GM18517 (cell line): Measurements from ENCODE around the gene UNC5C.
A peak's percentile ranks its signal among the peaks of the same experiment; 100 is the strongest.

ENCODE experiments used
- ATAC-seq: cut with Tn5 transposase; IDR thresholded peaks from one replicate; pipeline ENCODE4 v1.9.1; 2021; ENCODE audit warnings: mild to moderate bottlenecking, moderate library complexity; ENCODE audit not compliant: unreplicated experiment

UNC5C gene

DNA sequence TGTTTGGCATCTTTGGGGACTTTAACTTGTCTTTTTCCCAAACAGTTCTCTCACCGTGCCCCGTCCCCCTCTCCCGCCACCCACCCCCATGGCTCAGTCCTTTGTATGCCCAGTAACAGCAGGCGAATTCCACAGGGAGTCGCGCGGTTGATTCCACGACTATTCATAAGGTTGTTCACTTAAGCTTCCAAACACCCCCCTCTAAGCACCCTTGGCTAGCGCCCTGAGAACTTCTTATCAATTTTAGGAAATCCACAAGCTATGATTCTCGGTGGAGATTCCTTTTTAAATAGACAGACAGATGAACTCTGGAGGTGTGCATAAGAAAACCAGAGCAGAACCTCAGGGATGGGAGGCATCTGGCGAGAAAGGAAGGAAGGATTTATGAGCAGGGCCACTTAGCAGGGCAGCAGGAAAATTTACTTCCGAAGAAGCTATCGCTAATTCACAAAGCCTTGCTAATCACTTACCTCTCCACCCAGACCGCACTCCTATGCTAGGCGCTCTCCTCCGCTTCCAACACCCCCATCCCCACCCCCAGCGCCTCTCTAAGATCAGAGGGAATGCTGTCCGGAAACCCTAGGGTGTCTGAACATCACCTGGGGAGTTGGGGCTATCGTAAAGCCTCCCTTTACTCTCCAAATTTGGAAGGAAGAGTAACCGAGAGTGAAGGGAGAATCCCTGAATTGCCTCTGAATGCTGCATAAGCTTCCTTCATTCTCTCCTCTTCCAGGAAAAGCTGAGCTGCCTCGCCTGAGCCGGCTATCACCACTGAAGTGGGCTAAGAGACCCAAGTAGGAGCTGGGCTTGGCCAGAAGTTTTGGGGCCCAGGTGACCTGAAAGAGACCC, 1.7 kb downstream of the UNC5C start:
- no peak for ATAC-seq

GRCh38 chr4:95546221-95546620, 2.6 kb downstream of the UNC5C start:
- no peak for ATAC-seq

- no peak for ATAC-seq
Observed at GRCh38 chr4:95545546-95545945, 3.2 kb downstream of the UNC5C start.

DNA sequence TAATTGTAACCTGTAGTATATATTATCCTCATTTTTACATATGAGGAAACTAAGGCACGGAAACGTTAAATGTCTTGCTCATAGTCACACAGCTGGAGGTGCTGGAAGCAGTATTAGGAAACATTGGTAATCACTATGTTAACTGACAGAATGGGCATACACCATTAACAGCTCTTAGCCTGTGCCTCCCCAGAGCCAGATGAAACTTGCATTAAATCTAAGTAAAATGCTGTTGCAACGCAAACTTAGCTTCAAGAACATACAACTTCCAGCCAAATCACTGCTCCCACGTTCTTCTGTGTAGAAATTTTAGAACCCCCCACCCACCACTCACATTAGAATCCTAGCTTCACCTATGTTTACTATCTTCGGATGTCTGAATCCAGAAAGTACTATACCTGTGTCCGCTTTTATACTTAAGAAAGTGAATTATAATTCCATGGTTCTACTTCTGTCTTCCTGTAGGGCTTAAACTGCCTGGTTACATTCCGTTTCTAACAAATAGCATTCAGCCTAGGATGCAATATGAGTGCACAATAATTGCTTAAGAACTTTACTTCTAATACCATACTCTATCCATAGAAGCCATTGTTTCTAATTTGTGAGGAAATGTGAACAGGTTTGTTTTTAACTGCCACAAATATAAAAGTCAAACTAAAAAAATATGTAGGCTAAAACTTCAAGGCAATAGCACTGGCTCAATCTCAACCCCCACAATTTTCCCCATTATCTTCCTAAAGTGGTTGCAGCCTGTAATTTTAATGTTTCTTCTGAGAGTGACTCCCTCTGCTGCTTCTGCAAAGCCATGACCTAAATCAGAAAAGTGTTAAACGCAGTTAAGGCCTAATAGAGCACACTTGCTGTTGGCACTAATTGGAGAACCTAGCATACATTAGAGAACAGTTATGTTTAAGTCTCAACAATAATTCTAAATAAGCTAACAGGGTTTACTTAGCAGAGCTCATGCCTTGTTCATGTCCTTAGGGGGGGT, 4.4 kb downstream of the UNC5C start:
- ATAC-seq: no peak

- peak; percentile 72 for ATAC-seq
Observed at GRCh38 chr4:95541889-95542607, 6.7 kb downstream of the UNC5C start.

GRCh38 chr4:95541094-95541493, 7.7 kb downstream of the UNC5C start:
- ATAC-seq: no peak

DNA sequence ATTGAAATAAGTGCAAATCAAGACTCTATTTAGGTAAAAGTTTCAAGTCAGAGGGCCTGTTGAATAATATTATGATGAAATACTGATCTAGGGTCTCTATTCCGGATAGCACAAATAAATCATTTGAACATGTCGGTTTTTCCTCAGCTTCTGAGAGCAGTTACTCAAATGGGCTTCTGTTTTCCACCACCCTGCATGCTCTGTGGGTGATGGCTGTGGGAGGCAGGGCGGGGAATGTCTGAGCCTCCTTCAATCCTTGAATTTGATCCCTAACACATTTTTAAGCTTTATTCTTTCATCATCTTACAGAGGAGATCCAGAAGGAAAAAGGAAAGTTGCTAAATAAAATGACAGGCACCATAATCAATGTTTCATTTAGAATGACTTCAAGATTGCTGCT, 8.5 kb downstream of the UNC5C start:
- no peak for ATAC-seq

DNA sequence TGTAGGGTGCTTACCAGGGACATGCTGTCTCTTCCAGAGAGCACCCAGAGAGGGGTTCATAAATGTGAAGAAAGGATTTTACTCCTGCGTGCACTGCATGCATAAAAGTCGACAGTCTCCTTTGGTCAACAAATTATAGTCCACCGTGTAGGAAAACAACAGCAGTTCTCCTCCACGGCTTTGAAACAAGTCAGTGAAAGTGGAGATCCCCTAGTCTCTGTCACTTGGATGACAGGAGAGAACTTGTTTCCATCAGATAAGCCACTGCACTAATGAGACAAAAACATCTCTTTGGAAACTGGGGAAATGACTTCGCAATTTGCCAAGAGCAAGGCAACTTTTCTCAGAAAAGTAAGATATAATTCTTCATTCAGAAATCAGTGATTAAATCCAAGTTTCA, 9.7 kb downstream of the UNC5C start:
- no peak for ATAC-seq

DNA sequence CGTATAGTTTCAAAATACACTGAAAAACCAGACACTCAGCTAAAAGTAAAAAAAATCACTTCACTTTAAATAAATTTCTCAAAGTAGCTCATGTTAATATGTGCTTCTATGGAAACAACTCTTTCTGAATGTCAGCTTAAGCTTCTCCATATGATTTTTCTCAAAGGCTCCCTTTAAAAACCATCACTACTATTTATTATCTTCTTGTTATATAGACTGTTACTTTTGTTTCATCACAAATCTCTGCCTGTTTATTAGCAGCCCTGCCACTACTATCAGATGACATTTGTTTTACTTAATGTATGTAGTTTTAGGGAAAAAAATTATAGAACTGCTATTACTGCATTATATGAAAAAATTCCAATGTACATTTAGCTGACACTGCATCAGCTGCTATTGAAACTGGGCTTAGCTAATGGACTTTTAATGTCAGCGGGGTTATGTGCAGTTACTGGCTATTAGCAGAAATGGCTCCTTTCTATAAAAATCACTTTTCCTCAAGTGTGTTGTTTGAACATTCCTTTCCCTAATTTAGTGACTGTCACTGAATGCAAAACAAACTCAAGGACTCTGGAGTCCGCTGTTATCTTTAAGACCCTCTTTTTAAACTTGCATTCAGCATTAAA, 10.8 kb downstream of the UNC5C start:
- ATAC-seq: no peak

GRCh38 chr4:95537191-95537590, 11.6 kb downstream of the UNC5C start:
- ATAC-seq: no peak

DNA sequence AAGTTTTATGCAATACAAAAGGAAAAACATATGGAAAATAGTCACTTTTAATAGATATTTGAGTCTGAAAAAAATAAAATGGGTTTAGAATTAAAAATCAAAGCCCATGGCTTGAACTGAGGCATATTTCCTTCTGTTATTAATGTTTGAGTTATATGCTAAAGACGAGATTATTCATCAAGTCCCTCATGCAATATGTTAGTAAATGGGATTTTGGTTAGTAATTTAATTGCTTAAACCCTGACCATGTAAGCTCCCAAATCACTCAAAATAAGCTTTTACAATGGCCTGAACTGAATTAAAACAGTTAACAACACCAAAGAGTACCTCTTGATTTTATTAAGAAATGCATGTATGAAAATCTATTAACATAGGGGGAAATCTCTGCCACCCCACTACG, 12.1 kb downstream of the UNC5C start:
- ATAC-seq: no peak

- ATAC-seq: no peak
Observed at GRCh38 chr4:95535180-95535579, 13.6 kb downstream of the UNC5C start.

GRCh38 chr4:95534032-95534431, 14.7 kb downstream of the UNC5C start:
- ATAC-seq: no peak

DNA sequence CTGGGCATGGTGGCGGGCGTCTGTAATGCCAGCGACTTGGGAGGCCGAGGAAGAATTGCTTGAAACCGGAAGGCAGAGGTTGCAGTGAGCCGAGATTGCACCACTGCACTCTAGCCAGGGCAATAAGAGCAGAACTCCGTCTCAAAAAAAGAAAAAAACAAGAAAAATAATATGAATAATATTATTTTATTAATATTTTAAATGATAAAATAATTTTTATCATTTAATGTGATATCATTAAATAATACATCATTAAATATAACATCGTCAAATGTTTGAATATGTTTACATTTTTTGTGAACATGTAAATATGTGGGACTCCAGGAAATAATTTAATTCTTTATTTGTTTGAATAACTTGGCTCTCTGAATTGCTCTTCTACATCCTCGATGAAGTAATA, 15.5 kb downstream of the UNC5C start:
- no peak for ATAC-seq

- no peak for ATAC-seq
Observed at GRCh38 chr4:95532305-95532704, 16.5 kb downstream of the UNC5C start.

DNA sequence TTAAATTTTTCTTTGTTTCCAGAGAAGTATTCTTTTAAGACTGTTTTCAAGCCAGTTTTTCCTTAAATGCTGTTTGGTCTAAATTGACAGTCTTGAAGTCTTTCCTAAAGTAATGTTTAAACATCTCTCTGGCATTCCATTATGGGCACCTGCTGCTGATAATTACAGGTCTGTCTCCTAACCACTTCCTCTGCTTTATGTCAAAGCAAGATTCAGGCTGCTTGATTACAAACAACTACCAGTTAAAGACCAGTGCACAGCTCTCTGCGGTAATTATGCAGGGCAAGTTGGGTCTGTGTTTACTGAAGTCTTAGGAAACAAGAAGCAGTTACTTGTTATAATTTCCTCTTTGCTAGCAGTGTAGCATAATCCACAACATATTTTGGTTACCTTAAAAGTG, 17.6 kb downstream of the UNC5C start:
- ATAC-seq: no peak

DNA sequence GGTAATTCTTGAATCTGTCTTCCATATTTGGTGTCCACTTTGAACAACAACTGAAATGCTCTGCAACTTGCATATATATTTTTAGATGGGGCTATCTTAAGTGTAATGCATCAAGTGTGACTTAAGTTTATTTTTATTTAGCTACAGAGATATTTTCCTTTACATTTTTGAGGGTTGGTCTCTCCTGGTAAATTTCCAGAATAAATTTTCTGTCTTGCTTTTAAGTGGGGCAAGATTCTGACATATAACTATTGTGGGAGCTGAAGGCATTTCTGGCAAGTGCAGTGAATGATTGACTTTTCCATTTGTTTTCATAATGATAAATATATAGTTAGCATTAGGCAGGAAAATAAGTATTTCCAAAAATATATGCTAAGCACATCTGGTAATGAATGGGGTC, 18.8 kb downstream of the UNC5C start:
- no peak for ATAC-seq

DNA sequence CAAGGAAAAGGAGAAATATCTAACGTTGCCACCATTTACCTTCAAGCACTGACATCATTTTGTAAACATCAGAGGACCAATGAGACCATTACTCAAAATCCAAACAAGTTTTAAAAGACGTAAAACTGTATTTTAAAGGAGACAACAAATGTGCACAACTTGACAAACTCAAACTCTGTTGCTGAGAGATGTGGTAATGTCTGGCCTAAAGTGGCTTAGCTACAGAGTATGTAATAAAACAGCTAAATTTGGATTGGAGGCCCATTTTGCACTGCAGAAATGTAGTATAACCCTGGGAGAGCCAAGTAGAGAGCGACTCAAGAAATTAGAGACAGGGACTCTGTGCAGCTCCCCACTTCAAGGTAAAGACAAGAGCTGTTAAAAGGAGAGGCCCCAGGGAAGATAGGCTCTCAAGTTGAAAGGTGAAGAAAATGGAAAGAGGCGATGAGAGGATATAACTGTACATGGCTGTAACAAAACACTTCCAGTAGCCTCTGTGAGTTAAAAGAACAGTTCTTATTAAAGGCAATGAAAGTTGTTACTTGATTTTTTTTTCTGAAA, 20.3 kb downstream of the UNC5C start:
- no peak for ATAC-seq

- ATAC-seq: no peak
Observed at GRCh38 chr4:95526075-95526474, 22.7 kb downstream of the UNC5C start.

DNA sequence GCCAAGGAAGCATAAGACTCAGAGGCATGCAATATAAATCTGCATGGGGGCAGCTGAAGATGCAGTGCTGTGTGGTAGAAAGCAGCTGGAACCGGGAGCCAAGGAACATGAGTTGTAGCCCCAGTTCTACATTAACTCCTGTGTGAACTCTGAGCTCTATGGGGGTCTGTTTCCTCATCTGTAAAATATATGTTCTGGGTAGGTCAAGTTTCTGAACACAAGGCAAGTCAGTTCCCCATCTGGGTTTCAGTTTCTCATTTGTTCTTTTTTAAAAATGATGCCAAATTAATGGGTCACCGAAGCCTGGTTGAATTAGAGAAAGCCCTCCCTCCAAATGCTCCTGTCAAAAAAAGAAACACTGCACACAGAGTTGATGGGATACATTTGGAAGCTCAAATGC, 24.0 kb downstream of the UNC5C start:
- no peak for ATAC-seq
